Measurements from ENCODE around the gene CCER1. TPM values are rescaled to one million over a fixed set of nuclear protein-coding genes. Genes with fewer than 3 reads are reported as not detected.

Gene CCER1
- total and polyA plus RNA-seq, 9 of the 15 experiments (the other 6 are each of a cell fraction or from before 2014, with no cell fraction given): not detected

GRCh38 chr12:90910958-90911357 is 44.0 kb downstream of the CCER1 start:
- Histone ChIP-seq H2AFZ (ENCODE audit: low read depth, low read length) (no peak overlapping the region), H3K79me2 (ENCODE audit: control insufficient read depth, insufficient read depth, low read length) (no peaks in the 10 kb centered on the region), H3K9me3 (replicated peaks; ENCODE audit: control insufficient read depth, insufficient read depth, low read depth, low read length) (no peaks in the 10 kb centered on the region), H3K4me1 (replicated peaks in 1 of 2; ENCODE audit: control insufficient read depth in 2 of 2, insufficient read depth in 2 of 2, low read length in 2 of 2) (no peaks in the 10 kb centered on the region), H3K4me3 (no peak overlapping the region), H3K27me3 (ENCODE audit: control insufficient read depth in 2 of 2, insufficient read depth in 2 of 2, low read length in 2 of 2) (no peaks in the 10 kb centered on the region), H3K4me2 (ENCODE audit: insufficient read depth, low read length) (no peak overlapping the region), H3K9ac (ENCODE audit: insufficient read depth in 1 of 2, low read depth in 2 of 2, low read length in 2 of 2) (no peak overlapping the region), H4K20me1 (replicated peaks; ENCODE audit: control insufficient read depth, insufficient read depth, low read length) (no peaks in the 10 kb centered on the region), H3K9me1 (ENCODE audit: control insufficient read depth, insufficient read depth, low read length) (no peaks in the 10 kb centered on the region), H3K36me3 (ENCODE audit: control insufficient read depth, insufficient read depth, low read length) (no peaks in the 10 kb centered on the region), H3K27ac (ENCODE audit: extremely low read depth, low read depth, low read length) (no peak overlapping the region)
- WGBS (ENCODE audit: insufficient coverage, low coverage, missing lambda C conversion rate): 6% methylated on average over 3 of the region's 3 CpGs
- ChIA-PET CTCF (ENCODE audit: low intra/inter-chr PET ratio) (no interaction called here), POLR2A (no interaction called here)
- DNase-seq (ENCODE audit: extremely low read depth in 1 of 4, low spot score in 3 of 4): no peak
- TF ChIP-seq CEBPB (tag; IDR thresholded peaks at IDR 0.05) (no peak), DDX20 (tag; IDR thresholded peaks at IDR 0.05; ENCODE audit: low read depth) (no peak), YY1 (IDR thresholded peaks at IDR 0.05; ENCODE audit: borderline replicate concordance in 1 of 3, control insufficient read depth in 1 of 3, extremely low read depth in 1 of 3, insufficient read depth in 3 of 3, insufficient read length in 1 of 3, insufficient replicate concordance in 2 of 3, low read depth in 1 of 3, low read length in 2 of 3) (no peak), KLF10 (CRISPR knock-in tag; IDR thresholded peaks at IDR 0.05) (no peak), HDAC2 (IDR thresholded peaks at IDR 0.05) (no peak), NFXL1 (CRISPR knock-in tag; IDR thresholded peaks at IDR 0.05) (no peak), CAMTA2 (CRISPR knock-in tag; conservative IDR thresholded peaks at IDR 0.05) (no peak), ZNF143 (CRISPR knock-in tag; IDR thresholded peaks at IDR 0.05) (no peak), EWSR1 (IDR thresholded peaks at IDR 0.05; ENCODE audit: borderline replicate concordance, low read depth, partially characterized antibody) (no peak), ZNF609 (CRISPR knock-in tag; IDR thresholded peaks at IDR 0.05; ENCODE audit: borderline replicate concordance) (no peak), SIN3A (IDR thresholded peaks at IDR 0.05; ENCODE audit: borderline replicate concordance in 2 of 2, control insufficient read depth in 1 of 2, low read depth in 2 of 2, low read length in 2 of 2) (no peak), ZNF384 (IDR thresholded peaks at IDR 0.05; ENCODE audit: low read depth, low read length) (no peak), ZNF584 (CRISPR knock-in tag; IDR thresholded peaks at IDR 0.05; ENCODE audit: low read depth) (no peak), NFATC3 (IDR thresholded peaks at IDR 0.05) (no peak), KLF6 (CRISPR knock-in tag; IDR thresholded peaks at IDR 0.05; ENCODE audit: borderline replicate concordance) (no peak), NFE2 (IDR thresholded peaks at IDR 0.05; ENCODE audit: low read depth) (no peak), LCOR (CRISPR knock-in tag; IDR thresholded peaks at IDR 0.05) (no peak)
- BruUV-seq (replicated peaks): no TSS peak
- in situ Hi-C loops (cut with MboI) (no loop called here), intact Hi-C loops (cut with micrococcal nuclease) (no loop called here)
- FAIRE-seq: no peak
- no peak for ATAC-seq

Measured in K562 (cell line).